Upper lobe of right lung (tissue), 1 donor: ENCODE results near the gene ITIH2. TPM values are rescaled to one million over a fixed set of nuclear protein-coding genes. Genes with fewer than 3 reads are reported as not detected.
A peak's percentile ranks its signal among the peaks of the same experiment; 100 is the strongest.

Experiments
- ATAC-seq: fragments of 200-7000 bp; cut with Tn5 transposase; one replicate; pipeline ENCODE4 v1.9.1; 2020; ENCODE audit warnings: mild to moderate bottlenecking, moderate library complexity
- DNase-seq: peaks from one replicate; pipeline ENCODE4 v3.0.0-alpha.2; 2020
- H3K27ac ChIP-seq: fragments of 200-600 bp; one replicate; pipeline ENCODE4 v1.8.0; 2022
- H3K27me3 ChIP-seq: fragments of 200-600 bp; one replicate; pipeline ENCODE4 v1.8.0; 2022; ENCODE audit warnings: mild to moderate bottlenecking
- H3K36me3 ChIP-seq: fragments of 200-600 bp; one replicate; pipeline ENCODE4 v1.8.0; 2022
- H3K4me1 ChIP-seq: fragments of 200-600 bp; one replicate; pipeline ENCODE4 v1.8.0; 2022
- H3K4me3 ChIP-seq: fragments of 200-600 bp; one replicate; pipeline ENCODE4 v1.8.0; 2022; ENCODE audit warnings: mild to moderate bottlenecking
- H3K9me3 ChIP-seq: fragments of 200-600 bp; one replicate; pipeline ENCODE4 v1.8.0; 2022
- intact Hi-C: fragments of 100-400 bp; cut with DNase I; formaldehyde crosslinking; loops from one replicate; pipeline ENCODE4 v1.11.0; 2022
- total RNA-seq: library from RNA; stranded (reverse); fragmentation: NEBNext Ultra II Directional; extraction: Animal tissue kit (Norgen Biotek cat#: 25700); gene quantifications from one replicate; pipeline ENCODE4 v1.2.1, GENCODE V29; 2021
- TF ChIP-seq, protein P1 (sequence below): fragments of 200-600 bp; IDR thresholded peaks from one replicate; pipeline ENCODE4 v1.8.0; 2022; ENCODE audit warnings: antibody characterized with exemption
- donor health status: DM: no; HTN: yes; CAD: no; lungs with severe emphysema.

The ITIH2 gene
- total RNA-seq, 1 donor from 2014 or later, result 1.3 TPM

DNA sequence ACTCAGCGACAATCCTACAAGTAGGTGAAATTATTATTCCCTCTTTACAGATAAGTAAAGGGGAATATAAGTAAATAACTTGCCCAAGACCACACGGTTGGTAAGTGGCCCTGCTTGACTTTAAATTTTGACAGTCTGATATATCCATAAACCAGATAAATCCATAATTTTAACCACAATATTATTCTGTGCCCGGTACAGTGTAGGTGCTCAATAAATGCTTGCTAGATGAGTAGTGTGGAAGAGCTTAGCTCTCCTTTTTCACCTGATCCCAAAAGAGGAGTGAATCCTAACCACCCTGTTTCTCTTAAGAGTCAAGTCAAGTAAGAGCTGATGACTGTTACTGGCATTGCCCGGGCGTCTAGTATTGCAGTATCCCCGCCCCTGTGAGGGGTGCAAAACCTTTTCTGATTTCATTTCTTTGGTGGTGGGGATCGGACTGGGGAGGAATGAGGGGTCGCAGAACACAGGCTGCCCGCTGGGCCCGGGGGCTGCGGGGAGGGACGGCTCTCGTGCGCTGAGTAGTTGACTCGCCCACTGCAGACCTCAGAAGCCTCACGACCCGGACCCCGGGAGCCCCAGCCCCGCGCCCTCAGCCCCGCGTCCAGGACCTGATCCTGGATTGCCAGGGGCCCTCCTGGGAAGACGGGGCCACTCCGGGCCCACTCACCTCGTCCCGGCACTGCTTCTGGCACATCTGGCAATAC is 84.2 kb downstream of the ITIH2 start:
- intact Hi-C loops, result no loop called here
- peaks cover 4% of the 10 kb centered on the region for H3K36me3 ChIP-seq
- ATAC-seq, result peak; percentile 11
- no peaks in the 10 kb centered on the region for H3K9me3 ChIP-seq
- TF ChIP-seq, protein P1, sequence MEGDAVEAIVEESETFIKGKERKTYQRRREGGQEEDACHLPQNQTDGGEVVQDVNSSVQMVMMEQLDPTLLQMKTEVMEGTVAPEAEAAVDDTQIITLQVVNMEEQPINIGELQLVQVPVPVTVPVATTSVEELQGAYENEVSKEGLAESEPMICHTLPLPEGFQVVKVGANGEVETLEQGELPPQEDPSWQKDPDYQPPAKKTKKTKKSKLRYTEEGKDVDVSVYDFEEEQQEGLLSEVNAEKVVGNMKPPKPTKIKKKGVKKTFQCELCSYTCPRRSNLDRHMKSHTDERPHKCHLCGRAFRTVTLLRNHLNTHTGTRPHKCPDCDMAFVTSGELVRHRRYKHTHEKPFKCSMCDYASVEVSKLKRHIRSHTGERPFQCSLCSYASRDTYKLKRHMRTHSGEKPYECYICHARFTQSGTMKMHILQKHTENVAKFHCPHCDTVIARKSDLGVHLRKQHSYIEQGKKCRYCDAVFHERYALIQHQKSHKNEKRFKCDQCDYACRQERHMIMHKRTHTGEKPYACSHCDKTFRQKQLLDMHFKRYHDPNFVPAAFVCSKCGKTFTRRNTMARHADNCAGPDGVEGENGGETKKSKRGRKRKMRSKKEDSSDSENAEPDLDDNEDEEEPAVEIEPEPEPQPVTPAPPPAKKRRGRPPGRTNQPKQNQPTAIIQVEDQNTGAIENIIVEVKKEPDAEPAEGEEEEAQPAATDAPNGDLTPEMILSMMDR, result no peak
- peak overlapping the region; percentile 94 for H3K4me3 ChIP-seq
- H3K27ac ChIP-seq, result peak overlapping the region; percentile 90
- H3K4me1 ChIP-seq, result peaks cover 22% of the 10 kb centered on the region
- no peak for DNase-seq
- H3K27me3 ChIP-seq, result no peaks in the 10 kb centered on the region

DNA sequence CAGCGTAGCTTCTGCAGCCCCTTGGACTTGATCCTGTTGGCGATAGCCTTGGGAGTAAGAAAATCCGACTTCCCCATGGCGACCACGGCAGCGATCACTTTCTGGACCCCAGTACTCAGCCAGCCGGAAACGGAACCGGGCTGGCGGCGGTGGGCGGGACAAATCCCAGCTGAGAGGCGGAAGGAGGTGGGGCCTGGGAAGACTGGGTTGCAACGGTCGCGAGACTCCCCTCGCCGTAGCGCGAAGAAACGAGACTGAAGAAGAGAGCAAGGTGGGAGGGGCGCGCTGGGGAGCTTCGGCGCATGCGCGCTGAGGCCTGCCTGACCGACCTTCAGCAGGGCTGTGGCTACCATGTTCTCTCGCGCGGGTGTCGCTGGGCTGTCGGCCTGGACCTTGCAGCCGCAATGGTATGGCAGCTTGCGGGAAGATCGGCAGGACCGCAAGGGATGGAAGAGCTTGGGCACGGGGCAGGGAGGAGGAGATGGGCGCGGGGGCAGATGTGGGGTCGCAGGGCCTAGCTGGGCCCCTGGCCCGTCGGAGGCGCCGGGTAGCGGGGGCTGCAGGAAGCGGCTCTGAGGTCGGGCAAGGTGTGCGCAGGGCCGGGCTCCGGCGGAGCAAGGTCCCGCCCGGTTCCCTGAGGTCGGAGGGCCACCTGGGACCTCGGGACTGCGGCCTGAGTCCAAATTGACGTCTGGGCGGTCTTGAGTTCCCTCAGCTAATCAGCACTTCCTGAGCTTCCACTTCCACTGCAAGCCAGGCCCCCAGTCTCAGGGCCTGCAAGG is 84.9 kb downstream of the ITIH2 start, which contains the start of the genes ATP5F1C and KIN:
Gene ATP5F1C, plus strand, starts transcription at position 321 of the 782 bp plus-strand sequence. Its CDS starts 31 bp downstream, at position 352.
Gene KIN, minus strand, starts transcription at position 137 of the 782 bp plus-strand sequence. Its CDS starts 60 bp downstream, at position 77.
- intact Hi-C loops, result no loop called here
- TF ChIP-seq, protein P1, result no peak
- ATAC-seq (peak; percentile 99), DNase-seq (peak; percentile 99)
- H3K9me3 ChIP-seq, result no peaks in the 10 kb centered on the region
- peaks cover 22% of the 10 kb centered on the region for H3K4me1 ChIP-seq
- peak within 1 kb of the TSS; percentile 90 for H3K27ac ChIP-seq
- H3K4me3 ChIP-seq, result peak within 1 kb of the TSS; percentile 94
- H3K36me3 ChIP-seq, result no peaks in the 10 kb centered on the region
- no peaks in the 10 kb centered on the region for H3K27me3 ChIP-seq

DNA sequence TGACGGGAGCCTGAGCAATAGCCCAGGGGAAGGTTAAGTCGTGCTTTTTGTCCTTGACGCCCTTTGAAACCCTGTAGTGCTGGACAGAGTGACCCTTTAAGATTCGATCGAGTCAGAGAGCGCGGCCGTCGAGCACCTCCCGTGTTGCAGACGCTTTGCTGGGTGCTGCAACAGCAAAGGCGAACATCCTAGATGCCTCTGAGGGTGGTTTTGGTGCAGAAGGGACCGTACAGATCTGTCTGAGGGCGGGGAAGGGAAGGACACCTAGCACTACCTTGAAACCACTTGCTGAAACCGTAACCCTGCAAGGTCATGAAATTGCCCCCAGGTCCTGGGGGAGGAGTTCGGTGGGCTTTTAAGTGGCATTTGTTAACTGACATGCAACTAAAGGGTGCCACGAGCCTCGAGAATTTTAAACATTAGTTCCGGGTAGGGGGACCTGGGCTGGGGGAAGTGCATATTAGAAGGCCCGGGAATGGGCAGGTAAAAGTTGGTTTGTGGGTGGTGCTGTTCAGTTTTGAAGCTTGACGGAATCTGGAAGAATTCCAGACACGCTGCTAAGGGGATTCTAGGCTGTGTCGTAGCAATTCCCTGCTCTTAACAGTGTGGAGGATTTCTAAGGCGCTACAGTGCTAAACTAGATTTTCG is 85.6 kb downstream of the ITIH2 start:
- H3K27ac ChIP-seq, result peak overlapping the region; percentile 90
- TF ChIP-seq, protein P1, result no peak
- intact Hi-C loops, result no loop called here
- peaks cover 28% of the 10 kb centered on the region for H3K4me1 ChIP-seq
- no peaks in the 10 kb centered on the region for H3K36me3 ChIP-seq
- peak; percentile 2 for ATAC-seq
- no peaks in the 10 kb centered on the region for H3K27me3 ChIP-seq
- no peaks in the 10 kb centered on the region for H3K9me3 ChIP-seq
- DNase-seq, result no peak
- peak overlapping the region; percentile 94 for H3K4me3 ChIP-seq

DNA sequence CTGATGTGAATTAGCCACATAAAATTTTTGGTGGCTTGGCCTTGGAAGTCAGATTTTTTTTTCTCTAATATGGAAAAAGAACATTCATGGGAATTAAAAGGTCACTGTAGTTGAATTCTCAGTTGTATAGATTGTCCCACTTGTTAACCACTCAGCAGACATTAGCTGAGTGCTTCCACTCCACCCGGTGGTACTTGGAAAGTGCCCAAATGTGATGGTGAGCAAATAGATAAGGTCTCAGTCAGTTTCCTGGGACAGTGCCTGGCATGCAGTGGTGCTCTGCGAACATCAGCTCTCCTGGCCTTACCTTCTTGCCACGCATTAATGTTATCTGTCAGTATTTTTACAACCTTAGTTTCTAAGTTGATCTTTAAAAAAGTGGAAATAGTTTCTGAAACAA is 86.3 kb downstream of the ITIH2 start:
- H3K4me1 ChIP-seq, result peaks cover 33% of the 10 kb centered on the region
- no peaks in the 10 kb centered on the region for H3K9me3 ChIP-seq
- TF ChIP-seq, protein P1, result no peak
- no peak overlapping the region for H3K27ac ChIP-seq
- no peaks in the 10 kb centered on the region for H3K27me3 ChIP-seq
- ATAC-seq (no peak), DNase-seq (no peak)
- no peaks in the 10 kb centered on the region for H3K36me3 ChIP-seq
- intact Hi-C loops, result no loop called here
- peak overlapping the region; percentile 94 for H3K4me3 ChIP-seq

DNA sequence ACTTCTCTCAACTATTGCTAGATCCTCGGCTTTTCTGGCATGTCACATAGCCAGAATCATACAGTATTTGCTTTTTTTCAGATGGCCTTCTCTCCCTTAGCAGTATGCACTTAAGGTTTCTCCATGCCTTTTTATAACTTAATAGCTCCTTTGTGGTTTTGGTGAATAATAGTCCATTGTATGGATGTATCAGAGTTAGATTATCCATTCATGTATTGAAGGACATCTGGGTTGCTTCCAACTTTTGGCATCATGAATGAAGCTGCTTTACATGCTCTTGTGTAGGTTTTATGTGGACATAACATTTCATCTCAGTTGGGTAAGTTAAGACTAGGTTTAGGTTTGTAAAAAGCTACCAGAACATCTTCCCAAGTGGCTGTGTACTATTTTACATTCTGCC is 89.4 kb downstream of the ITIH2 start:
- Histone ChIP-seq H3K4me3 (no peak overlapping the region), H3K36me3 (peaks cover 12% of the 10 kb centered on the region), H3K9me3 (no peaks in the 10 kb centered on the region), H3K4me1 (peaks cover 26% of the 10 kb centered on the region), H3K27ac (no peak overlapping the region), H3K27me3 (no peaks in the 10 kb centered on the region)
- DNase-seq (no peak), ATAC-seq (no peak)
- TF ChIP-seq, protein P1, result no peak
- intact Hi-C loops, result no loop called here
